NCI-H187 treated with DMSO at 0.1 percent for 48 hours (cell line): ENCODE data around the gene CFAP141.
"Not testable (repeated sequence)": the region's sequence is repeated elsewhere in the genome, so short reads cannot be mapped to it uniquely, and the experiment has no call there.

Experiments used
- DNase-seq: peaks from one replicate; lab custom pipeline; 2025; lab: John Stamatoyannopoulos, UW

Gene CFAP141

DNA sequence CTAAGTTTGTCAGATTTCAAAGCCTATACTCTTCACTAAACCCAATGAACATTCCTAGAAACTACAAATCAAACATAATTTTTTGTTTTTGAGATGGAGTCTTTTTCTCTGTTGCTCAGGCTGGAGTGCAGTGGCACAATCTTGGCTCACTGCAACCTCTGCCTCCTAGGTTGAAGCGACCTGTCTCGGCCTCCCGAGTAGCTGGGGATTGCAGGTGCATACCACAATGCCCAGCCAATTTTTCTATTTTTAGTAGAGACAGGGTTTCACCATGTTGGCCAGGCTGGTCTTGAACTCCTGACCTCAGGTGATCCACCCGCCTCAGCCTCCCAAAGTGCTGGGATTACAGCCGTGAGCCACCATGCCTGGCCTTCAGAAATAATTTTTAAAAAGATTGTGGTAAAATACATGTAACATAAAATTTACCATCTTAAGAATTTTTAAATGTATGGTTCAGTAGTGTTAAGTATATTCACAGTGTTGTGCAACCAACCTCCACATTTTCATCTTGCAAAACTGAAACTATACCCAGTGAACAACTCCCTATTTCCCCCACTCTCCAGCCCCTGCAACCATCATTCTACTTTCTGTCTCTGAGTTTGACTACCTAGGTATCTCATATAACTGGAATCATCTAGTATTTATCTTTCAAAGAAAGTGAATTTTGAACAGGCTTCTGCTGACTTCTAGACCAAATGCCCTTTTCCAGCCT lies 2.7 kb upstream of the CFAP141 start:
- DNase-seq: no peak

DNA sequence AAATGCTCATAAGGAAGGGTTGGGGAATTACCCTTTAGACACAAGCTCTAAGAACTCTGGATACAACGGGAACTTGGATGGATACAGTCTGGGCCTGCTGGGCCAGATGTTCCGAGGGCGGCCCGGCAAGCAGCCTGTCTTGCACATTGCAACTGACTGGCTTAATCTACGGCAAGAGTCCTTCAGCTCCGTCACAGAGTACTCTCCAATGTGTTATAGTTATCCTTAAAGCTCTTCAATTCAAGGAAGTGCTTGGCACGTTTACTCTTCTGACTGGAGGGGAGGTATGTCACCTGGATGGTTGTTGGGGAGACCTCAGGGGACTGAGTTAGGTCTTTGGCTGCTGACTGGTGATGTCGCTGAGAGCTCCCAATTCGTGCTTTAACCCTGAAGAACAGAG lies 1.1 kb upstream of the CFAP141 start:
- DNase-seq: no peak

DNA sequence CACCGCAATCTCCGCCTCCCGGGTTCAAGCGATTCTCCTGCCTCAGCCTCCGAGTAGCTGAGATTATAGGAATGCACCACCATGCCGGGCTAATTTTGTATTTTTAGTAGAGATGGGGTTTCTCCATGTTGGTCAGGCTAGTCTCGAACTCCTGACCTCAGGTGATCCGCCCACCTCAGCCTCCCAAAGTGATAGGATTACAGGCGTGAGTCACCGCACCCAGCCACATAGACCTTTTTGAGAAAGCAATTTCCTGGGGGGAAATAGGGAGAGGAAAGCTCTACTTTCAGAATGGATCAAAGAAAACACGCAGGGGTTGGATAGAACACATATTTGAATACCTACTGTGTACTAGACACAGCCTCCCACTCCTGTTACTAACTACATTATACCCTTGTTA lies 355 bp downstream of the CFAP141 start:
- DNase-seq: not testable (repeated sequence)

DNA sequence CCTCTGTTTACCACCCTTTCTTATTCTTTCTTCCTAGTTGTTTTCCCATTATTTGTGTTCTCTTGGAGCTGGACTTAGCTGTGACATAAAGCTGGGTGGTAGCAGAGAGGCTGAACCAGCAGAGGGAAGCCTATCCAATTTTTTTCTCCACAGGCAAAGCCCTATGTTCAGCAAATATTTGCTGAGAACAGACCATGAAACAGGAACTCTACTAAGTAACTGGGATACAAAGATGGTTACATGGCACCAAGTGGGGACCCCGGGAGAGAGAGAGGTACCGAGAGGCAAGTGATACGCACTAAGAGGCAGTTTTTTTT lies 6.6 kb downstream of the CFAP141 start:
- DNase-seq: no peak

DNA sequence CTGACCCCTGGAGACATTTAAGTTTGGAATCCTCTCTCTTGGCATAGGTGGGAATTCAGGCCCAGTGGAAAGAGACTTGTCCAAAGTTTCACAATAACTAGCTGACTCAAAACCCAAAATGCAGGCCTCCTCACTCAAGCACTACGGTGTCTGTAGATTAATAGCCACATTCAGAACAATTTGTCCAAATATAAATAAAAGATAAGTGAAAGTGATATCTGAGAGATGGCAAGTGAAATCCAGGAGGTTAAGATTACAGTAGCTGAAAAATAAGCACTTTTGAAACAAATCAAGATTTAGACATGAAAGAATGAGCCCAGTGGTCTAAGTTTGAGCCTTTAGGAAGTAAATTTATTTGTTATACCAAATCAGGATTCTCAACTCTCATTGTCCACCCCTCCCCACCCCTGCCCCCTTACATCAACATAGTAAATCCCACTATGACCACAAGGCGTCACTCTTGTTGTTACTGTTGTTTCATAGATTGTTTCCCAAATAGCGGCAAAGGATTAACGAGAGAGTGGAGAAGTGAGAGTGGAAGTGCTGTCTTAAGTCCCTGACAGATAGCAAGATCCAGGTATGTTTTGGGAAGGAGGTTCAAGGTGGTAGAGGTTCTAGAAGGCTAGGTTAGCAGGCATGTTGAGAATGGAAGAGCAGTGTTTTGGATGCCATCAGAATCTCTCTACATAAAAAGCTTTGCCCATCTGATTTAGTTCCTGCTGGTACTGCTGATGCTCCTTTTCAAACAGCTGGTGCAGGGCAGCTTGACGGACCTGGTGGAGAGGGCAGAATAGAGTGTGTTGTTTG lies 7.2 kb downstream of the CFAP141 start:
- DNase-seq: no peak

DNA sequence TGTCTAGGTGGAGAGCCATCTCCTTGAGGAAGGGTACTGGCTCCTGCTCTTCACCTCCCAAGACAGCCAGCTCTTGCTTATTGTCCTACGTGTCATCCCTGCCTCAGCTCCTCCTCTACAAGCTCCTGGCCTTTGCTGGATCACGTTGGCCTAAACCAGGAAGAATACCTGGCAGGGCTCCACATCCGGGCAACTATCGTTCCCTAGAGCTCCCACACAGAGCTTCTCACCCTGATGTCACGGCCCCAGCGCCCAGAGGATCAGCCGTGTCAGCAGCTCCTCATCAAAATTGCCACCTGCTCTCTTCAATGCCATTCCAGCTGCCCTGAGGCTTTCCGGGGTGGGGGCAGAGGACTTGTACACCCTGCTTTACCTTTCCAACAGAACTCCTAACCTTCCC lies 12.3 kb downstream of the CFAP141 start:
- no peak for DNase-seq

DNA sequence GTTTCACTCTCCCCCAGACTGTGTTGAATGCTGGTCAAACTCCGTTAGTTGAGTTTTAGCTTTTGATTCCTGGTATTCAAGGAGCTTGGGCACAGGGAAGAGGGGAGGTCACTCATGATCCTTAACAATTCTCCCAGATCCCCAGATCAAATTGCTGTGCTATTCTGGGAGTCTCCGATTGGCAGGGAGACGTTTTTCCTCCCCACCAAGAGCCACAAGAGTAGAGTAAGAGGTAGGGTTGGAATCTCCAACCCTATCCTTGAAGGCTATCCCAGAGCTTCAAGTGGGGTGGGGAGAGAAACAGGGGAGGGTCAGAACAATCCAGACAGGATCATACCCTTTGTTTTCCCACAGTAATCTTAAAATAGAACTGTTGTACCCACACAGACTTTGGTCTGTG lies 13.7 kb downstream of the CFAP141 start:
- no peak for DNase-seq

DNA sequence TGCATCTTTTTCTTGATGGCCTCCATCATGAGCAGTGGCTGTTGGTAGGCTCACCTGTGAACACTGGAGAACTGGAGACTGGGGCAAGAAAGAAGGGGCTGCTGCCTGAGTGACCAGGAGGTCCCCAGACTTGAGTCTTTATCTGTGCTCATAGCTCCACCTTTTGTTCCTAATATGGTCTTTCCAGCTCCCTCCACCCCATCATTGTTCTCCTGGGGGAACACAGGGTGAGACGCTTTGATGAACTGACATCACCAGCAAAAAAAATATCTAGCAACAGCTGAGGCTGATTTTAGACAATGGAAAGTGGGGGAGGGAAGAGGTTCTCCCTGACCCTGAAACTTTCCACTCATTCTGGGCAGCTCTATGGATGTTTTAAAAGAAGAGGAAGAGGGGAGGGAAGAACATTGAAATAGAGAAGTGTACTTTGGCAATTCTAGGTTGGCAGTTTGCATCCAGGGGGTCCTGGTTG lies 14.1 kb downstream of the CFAP141 start, which contains the start of gene TPM3:
Gene TPM3 (minus strand): TSS at position 111 of the 472 bp plus-strand sequence. CDS start 82 bp downstream, at position 29.
- DNase-seq: no peak

DNA sequence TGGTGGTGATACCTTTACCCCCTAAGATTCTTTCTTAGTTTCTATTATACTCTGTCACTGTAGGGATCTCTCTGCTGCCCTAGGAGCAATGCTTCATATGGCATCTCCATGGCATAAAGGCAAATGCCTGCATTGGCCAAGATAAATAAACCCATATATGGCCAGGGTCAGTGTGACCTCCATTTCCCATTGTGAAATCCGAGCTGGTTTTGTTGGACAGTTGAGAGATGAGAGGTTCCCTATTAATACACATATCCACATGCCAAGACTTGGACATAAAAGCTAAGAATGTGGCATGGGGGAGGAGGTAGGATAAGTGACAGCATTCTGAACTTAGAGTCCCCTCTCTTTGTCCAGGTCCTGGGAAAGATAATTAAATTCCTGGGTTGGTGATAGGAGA lies 15.6 kb downstream of the CFAP141 start:
- DNase-seq: no peak

DNA sequence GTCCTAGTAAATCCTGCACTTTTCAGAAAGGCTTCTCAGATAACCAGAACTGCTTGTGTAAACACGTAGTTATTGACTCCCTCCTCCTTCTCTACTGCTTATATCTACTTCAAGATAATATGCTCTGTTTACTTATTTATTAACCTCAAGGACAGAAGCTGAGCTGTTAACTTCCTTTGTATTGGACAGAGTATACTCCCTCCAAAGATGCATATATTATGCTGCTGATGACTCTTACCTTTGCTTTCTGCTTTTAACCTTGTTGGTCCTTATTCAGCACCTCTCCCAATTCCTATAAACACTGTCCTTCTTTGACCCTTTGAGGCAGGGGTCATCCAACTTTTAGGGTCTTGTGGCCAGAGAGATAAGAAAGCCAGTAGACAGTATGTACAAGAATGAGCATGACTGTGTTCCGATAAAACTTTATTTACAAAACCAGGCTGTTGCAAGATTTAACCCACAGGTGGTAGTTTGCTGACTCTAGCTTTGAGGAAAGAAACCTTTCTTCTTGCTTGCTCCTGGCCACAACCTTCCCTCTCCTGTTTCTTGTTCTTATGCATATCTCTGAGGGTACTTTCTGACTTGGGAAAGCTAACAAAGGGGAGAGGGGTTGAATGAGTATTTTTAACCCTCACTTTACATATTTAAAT lies 19.2 kb downstream of the CFAP141 start:
- DNase-seq: no peak

DNA sequence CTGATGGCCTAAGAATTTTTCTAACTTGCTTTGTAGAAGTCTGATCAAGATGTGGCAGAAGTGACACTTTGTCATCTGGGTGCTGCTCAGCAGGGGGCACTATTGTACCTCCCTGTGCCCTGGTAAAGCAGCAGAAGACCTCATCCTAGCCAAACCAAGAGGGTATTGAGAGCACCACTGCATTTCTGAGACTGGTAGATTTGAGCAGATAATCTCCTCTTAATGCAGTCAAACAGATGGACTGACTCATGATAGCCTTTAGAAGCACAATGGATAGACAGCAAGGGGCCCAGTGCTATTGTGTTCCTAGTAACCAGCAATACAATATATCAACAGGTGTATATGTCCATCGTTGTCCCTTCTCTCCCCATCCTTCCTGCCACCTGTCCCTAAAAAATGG lies 20.0 kb downstream of the CFAP141 start:
- no peak for DNase-seq

DNA sequence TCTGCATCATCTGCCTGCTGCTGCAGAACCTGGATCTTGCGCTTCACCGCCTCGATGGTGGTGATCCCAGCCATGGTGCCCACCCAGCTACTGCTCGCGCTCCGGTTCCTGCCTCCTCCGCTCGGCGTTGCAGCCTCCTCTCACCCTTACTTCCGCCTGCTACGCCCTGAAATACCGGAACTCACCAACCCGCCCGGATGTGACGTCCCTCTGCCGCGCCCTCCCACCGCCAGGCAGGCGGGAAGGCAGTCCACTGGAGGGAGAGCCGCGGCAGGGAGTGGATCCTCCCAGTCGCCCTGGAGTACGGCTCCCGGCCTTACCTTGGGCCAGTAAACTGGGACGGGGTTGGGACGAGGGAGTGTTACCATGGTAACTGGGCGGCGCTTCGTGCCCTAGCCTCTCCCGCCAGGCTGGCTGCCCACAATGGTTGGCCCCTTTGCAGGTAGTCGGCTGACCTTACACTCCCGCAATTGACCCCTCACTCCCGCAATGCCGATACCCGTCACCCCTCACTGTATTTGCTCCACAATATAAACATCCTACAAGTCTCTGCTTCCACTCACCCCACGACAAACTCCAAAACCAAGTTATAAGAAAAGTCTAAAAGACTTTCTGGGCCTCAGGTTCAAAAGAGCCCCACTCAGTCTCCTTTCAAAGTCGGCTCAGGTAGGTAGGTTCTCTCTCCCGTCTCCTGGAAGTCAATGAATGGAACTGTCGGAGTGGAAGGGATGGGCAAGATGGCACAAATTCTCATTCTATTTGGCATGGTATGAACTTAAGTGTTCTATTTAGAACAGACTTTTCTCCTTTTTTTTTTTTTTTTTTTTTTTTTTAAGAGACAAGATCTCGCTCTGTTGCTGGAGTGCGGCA lies 22.9 kb downstream of the CFAP141 start:
- DNase-seq: peak; percentile 99

DNA sequence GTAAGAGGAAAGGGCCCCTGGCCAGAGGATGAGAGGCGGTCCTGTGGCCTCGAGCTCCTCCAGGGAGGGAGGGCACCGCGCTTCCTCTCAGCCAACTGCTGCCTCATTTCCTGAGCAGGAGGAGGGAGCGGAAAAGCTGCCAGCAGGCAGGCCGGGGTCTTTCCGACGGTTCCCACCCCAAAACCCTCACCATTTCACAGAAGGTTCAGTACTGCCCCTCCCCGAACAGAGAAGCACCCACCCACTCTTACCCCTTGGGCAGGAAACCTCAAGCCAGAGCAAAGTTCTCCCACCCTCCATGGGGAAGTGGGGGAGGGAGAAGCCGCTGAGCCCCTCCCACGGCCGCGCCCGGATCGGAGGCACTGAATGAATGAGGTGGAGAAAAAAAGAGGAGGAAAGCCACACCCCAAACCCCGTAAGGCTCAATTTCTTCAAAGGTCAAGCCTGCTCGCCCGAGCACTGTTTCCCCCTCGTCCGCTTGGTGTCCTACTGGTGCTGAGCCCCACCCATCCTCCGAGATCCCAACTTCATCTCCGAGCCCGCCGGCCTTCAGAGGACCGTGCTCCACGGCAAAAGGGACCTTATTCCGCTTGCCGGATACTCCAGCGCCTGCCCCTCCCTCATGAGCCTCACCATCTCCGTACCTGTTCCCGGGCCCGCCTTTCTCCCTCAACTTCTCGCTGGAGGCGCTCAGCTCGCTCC lies 23.6 kb downstream of the CFAP141 start:
- no peak for DNase-seq

DNA sequence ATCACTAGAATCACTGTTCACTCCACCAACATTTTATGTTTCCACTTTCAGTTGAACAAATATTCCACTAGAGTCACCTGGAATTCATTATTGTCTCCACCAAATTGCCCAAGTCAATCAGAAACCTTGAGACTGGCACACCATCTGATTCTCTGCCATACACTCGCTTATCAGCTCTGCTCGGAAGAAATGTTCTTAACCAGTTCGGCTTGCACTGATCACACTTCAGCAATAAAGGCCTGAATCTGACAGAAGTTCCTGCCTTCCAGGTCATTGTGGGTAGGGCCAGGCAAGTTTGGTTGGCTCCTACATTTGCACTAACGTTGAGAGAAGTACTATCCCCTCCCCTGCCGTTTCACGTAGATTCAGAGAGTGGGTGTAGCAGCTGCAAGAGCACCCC lies 24.2 kb downstream of the CFAP141 start:
- no peak for DNase-seq

DNA sequence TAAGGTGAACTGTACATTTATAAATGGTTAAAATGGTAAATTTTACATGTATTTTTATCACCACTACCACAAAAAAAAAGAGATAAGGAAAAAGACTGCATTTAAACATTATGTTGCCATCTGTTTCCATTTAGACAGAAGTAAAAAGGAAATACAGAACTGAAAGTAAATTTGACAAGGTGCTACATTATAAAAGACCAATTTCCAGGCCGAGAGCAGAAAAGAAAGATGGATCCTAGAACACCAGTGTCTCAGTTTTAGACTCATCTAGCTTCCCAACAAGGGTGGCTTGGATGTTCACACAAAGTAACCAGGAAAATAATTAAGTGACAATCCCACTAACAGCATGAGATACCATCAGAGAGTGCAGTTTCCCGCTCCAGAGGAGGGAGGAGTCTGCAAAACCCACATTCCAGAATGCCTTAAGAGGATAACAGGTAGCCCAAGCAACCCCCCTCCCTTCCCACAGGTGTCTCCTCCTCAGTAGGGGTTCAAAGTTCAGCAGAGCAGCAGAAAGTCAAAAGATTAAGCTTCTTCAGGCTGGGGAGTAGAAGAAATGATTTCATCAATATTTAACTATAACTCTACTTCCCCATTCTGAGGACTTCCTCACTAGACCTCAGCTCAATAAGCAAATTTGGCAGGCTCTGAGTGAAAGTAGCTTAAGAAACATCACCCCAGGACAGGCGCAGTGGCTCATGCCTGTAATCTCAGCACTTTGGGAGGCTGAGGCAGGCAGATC lies 26.0 kb downstream of the CFAP141 start:
- no peak for DNase-seq

DNA sequence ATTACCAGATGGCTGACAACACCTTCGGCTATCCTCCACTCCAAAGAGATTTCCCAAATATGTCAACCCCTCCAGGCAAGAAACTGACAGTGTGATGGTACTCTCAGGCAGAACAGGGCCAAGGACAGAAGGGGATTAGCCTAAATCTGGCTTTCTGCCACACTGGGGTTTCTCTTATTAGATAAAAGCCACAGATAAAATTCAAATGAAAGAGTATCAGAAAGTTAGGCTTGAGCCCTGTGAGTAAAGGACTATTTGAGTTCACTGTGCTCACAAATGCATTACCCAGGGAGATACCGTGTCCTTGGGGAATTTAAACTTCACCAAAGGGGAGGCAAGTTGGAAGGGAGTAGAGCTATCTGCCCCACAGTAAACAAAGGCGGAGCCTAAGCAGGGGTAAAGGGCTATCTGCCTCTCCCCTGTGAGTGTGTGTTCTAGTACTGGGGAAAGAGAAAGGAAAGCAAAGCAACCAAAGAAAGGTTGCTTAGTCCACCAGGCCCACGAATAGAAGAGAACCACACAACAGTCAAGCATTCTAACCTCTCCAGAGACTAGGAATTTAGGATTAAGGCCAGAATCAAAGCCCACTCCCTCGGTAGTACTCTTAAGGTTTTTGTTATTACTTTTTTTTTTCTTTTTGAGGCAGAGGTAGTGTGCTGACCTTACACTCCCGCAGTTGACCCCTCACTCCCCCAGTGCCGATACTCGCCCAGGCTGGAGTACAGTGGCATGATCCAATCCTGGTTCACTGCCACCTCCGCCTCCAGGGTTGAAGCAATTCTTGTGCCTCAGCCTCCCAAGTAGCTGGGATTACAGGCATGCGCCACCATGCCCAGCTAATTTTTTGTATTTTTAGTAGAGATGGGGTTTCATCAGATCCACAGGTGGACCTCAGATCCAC lies 27.0 kb downstream of the CFAP141 start:
- DNase-seq: no peak

DNA sequence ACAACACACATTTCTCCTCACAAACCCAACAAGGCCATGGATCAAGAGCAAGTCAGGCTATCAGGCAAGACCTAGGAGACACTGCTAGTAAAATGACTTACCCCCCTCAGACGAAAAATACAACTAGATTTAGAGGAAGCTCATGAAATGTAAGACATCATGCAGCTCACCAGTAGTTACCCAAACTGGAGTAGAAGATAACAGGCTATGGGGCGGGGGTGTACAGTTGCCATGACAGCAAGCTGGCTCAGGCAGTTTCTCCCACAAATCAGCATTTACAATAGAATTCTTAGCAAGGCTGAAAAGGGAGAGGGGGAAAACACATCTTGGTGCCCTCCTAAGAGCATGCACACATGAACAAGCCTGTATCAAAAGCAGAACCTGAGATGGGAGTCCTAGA lies 28.1 kb downstream of the CFAP141 start:
- no peak for DNase-seq

DNA sequence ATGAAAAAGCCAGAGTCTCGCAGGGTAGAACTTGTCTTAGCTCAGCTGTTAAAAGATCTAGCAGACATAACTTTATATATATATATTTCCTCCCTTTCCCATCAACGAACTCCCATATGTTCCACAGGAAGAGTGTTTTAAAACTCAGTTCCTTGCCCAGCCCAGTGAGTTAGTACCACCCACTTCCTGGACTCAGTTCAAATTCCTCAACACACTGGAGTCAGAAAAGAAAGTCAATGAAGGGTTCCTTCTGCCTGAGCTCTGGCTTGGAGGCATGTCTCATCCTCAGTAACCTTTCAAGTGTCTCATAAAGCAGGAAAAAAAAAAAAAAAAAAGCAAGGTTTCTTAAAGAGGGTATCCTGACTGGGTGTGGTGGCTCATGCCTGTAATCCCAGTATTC lies 29.8 kb downstream of the CFAP141 start:
- no peak for DNase-seq

DNA sequence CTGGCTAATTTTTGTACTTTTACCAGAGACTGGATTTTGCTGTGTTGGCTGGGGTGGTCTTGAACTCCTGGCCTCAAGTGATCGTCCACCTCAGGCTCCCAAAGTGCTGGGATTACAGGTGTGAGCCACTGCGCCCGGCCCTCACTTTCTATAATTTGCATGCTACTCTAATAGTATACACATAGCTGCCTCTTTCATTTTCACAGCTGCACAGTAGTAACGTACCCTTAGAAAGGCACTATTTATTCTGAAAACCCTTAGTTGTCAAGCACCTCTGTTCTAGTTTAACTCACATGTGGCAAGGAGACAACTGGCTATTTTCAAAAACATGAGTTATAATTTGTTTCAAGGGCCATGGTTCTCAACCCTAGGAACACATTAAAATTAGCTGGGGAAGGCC lies 31.5 kb downstream of the CFAP141 start:
- DNase-seq: no peak

DNA sequence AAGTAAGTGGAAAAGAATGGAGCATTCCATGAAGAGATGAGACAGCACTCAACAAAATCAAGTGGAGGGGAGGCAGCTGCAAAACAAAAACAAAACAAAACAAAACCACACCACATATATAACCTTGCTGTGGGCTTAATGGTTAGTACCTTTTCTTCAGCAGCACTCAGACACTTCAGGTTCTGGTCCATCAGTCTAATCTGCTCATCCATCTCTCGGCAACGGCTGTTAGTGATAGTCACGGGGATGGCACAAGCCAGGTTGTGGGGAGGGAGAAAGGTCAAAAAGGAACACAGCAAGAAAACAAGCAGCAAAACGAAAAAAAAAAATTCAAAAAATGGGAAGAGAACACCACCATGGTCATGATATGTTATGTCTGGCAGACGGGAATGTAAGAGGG lies 34.3 kb downstream of the CFAP141 start:
- DNase-seq: no peak
